DOHH2 (cell line): ENCODE results near the gene SIK2.

Source experiments
- H3F3A ChIP-seq: fragments of 200-600 bp; sonication (generic), shearing (Covaris generic); 2 replicates; pipeline ENCODE4 v1.6.0; 2016; ENCODE audit warnings: antibody characterized with exemption, mild to moderate bottlenecking; ENCODE audit not compliant: control insufficient read depth, insufficient read depth
- H3K27ac ChIP-seq: fragments of 200-600 bp; sonication (generic); 2 replicates; pipeline ENCODE4 v1.5.1; 2014; ENCODE audit warnings: low read depth, mild to moderate bottlenecking, low read length, moderate library complexity
- H3K27me3 ChIP-seq: fragments of 200-600 bp; sonication (generic); 2 replicates; pipeline ENCODE4 v1.6.1; 2014; ENCODE audit warnings: mild to moderate bottlenecking, low read length, mixed read lengths; ENCODE audit not compliant: control insufficient read depth
- H3K36me3 ChIP-seq: fragments of 200-600 bp; sonication (generic); 2 replicates; pipeline ENCODE4 v1.6.1; 2014; ENCODE audit warnings: mild to moderate bottlenecking, low read length, moderate library complexity, mixed read lengths; ENCODE audit not compliant: control insufficient read depth
- H3K4me1 ChIP-seq: fragments of 200-600 bp; sonication (generic); 2 replicates; pipeline ENCODE4 v1.6.1; 2014; ENCODE audit warnings: mild to moderate bottlenecking, low read length, mixed read lengths; ENCODE audit not compliant: control insufficient read depth
- H3K4me2 ChIP-seq: fragments of 200-600 bp; sonication (generic); 2 replicates; pipeline ENCODE4 v1.6.0; 2014; ENCODE audit warnings: mild to moderate bottlenecking, low read length, moderate library complexity
- H3K4me3 ChIP-seq: fragments of 200-600 bp; sonication (generic); 2 replicates; pipeline ENCODE4 v1.5.1; 2014; ENCODE audit warnings: mild to moderate bottlenecking, low read length, mixed read lengths
- H3K79me2 ChIP-seq: fragments of 200-600 bp; sonication (generic); 2 replicates; pipeline ENCODE4 v1.6.1; 2014; ENCODE audit warnings: mild to moderate bottlenecking, low read length, mixed read lengths; ENCODE audit not compliant: control insufficient read depth
- H3K9me2 ChIP-seq: fragments of 200-600 bp; sonication (generic); replicated peaks from 2 replicates; pipeline ENCODE4 v1.6.1; 2014; ENCODE audit warnings: mild to moderate bottlenecking, low read length, mixed read lengths; ENCODE audit not compliant: control insufficient read depth
- H3K9me3 ChIP-seq: fragments of 200-600 bp; sonication (generic); 2 replicates; pipeline ENCODE4 v1.6.1; 2014; ENCODE audit warnings: antibody characterized with exemption, low read length, mixed read lengths; ENCODE audit not compliant: control insufficient read depth, insufficient read depth
- H4K20me1 ChIP-seq: fragments of 200-600 bp; sonication (generic); 2 replicates; pipeline ENCODE4 v1.6.0; 2014; ENCODE audit warnings: low read depth, mild to moderate bottlenecking, antibody characterized with exemption, low read length, moderate library complexity; ENCODE audit not compliant: control insufficient read depth, insufficient read depth
- CTCF ChIP-seq: fragments of 200-600 bp; sonication (generic); IDR thresholded peaks from one replicate; pipeline ENCODE4 v1.5.1; 2014; ENCODE audit warnings: antibody characterized with exemption, mild to moderate bottlenecking, low read depth, low read length; ENCODE audit not compliant: poor library complexity, severe bottlenecking
- EZH2phosphoT487 ChIP-seq: fragments of 200-600 bp; sonication (generic); IDR thresholded peaks from 2 replicates; pipeline ENCODE4 v1.6.1; 2017; ENCODE audit warnings: borderline replicate concordance, mild to moderate bottlenecking, antibody characterized with exemption, low read length, moderate library complexity, mixed read lengths

SIK2 gene

GRCh38 chr11:111585371-111585770, 16.9 kb upstream of the SIK2 start:
- H3K27ac ChIP-seq = no peak overlapping the region
- no peaks in the 10 kb centered on the region for H3F3A ChIP-seq

GRCh38 chr11:111586388-111586831, 15.8 kb upstream of the SIK2 start:
- Histone ChIP-seq H4K20me1 (no peaks in the 10 kb centered on the region), H3K27ac (no peak overlapping the region), H3F3A (no peaks in the 10 kb centered on the region), H3K4me3 (no peak overlapping the region), H3K36me3 (no peaks in the 10 kb centered on the region), H3K4me2 (no peak overlapping the region), H3K27me3 (peaks cover 5% of the 10 kb centered on the region; the same call in 1 of the 2 replicates), H3K79me2 (no peaks in the 10 kb centered on the region), H3K9me3 (no peaks in the 10 kb centered on the region), H3K9me2 (no peaks in the 10 kb centered on the region), H3K4me1 (peaks cover 18% of the 10 kb centered on the region)
- no peak for TF ChIP-seq EZH2phosphoT487
- TF ChIP-seq CTCF = peak; percentile 75

More at GRCh38 chr11:111585371-111585770, 16.9 kb upstream of the SIK2 start:
- Histone ChIP-seq H3K36me3 (no peaks in the 10 kb centered on the region), H3K4me2 (no peak overlapping the region), H3K79me2 (no peaks in the 10 kb centered on the region), H3K4me1 (peaks cover 22% of the 10 kb centered on the region), H4K20me1 (no peaks in the 10 kb centered on the region), H3K4me3 (no peak overlapping the region), H3K27me3 (peaks cover 1% of the 10 kb centered on the region; the same call in 1 of the 2 replicates), H3K9me3 (no peaks in the 10 kb centered on the region), H3K9me2 (no peaks in the 10 kb centered on the region)
- TF ChIP-seq CTCF (no peak), EZH2phosphoT487 (no peak)

- TF ChIP-seq CTCF (no peak), EZH2phosphoT487 (no peak)
- H3F3A ChIP-seq = no peaks in the 10 kb centered on the region
- no peaks in the 10 kb centered on the region for H3K9me2 ChIP-seq
- H3K36me3 ChIP-seq = no peaks in the 10 kb centered on the region
- H3K4me1 ChIP-seq = peaks cover 14% of the 10 kb centered on the region
- H4K20me1 ChIP-seq = no peaks in the 10 kb centered on the region
- H3K79me2 ChIP-seq = no peaks in the 10 kb centered on the region
- no peaks in the 10 kb centered on the region for H3K9me3 ChIP-seq
- no peak overlapping the region for H3K4me3 ChIP-seq
- H3K4me2 ChIP-seq = no peak overlapping the region
- H3K27me3 ChIP-seq = peaks cover 5% of the 10 kb centered on the region; the same call in 1 of the 2 replicates
- H3K27ac ChIP-seq = no peak overlapping the region
These were observed 13.1 kb upstream of the SIK2 start for GRCh38 chr11:111589114-111589513.
